Activated CD8-positive, alpha-beta T cell treated with anti-CD3 and anti-CD28 coated beads, Interleukin-2, amount 10 ng/mL, durations not matched to agents 7 days and 5 days (primary cell): ENCODE data around the gene IQCF2. TPM values are rescaled to one million over a fixed set of nuclear protein-coding genes. Genes with fewer than 3 reads are reported as not detected.
"Not testable (repeated sequence)": the region's sequence is repeated elsewhere in the genome, so short reads cannot be mapped to it uniquely, and the experiment has no call there.

Source experiments
- ATAC-seq: fragments of 150-1000 bp; cut with Tn5 transposase; one replicate; pipeline ENCODE4 v1.10.0; 2021; ENCODE audit warnings: moderate library complexity
- CTCF ChIA-PET: fragments of 350-600 bp; sonication (Branson Sonifier 250); formaldehyde crosslinking; loops from one replicate; lab custom pipeline; 2021; ENCODE audit warnings: antibody characterized with exemption; lab: Charles Lee
- POLR2A ChIA-PET: fragments of 350-600 bp; sonication (Branson Sonifier 250); formaldehyde crosslinking; loops from one replicate; lab custom pipeline; 2021; ENCODE audit warnings: antibody characterized with exemption; lab: Charles Lee
- DNase-seq: peaks from one replicate; pipeline ENCODE4 v3.0.0-alpha.2; 2020
- H3K27ac Mint-ChIP-seq: one replicate; pipeline ENCODE4 v1.8.0; 2021; ENCODE audit warnings: mild to moderate bottlenecking, mixed read lengths
- H3K27me3 Mint-ChIP-seq: one replicate; pipeline ENCODE4 v1.8.0; 2021; ENCODE audit warnings: low read depth, mixed read lengths
- H3K36me3 Mint-ChIP-seq: one replicate; pipeline ENCODE4 v1.8.0; 2021; ENCODE audit warnings: low read depth, mixed read lengths
- H3K4me1 Mint-ChIP-seq: one replicate; pipeline ENCODE4 v1.8.0; 2021; ENCODE audit warnings: low read depth, mixed read lengths
- H3K4me3 Mint-ChIP-seq: one replicate; pipeline ENCODE4 v1.8.0; 2021; ENCODE audit warnings: mild to moderate bottlenecking, mixed read lengths
- H3K9me3 Mint-ChIP-seq: one replicate; pipeline ENCODE4 v1.8.0; 2022; ENCODE audit warnings: mixed read lengths; ENCODE audit not compliant: insufficient read depth
- total RNA-seq, 2 experiments: library from RNA; stranded (reverse); gene quantifications; one replicate each; pipeline ENCODE4 v1.2.3, GENCODE V29; 2021

IQCF2 gene
- total RNA-seq, 2 experiments from 2014 or later = not detected

GRCh38 chr3:51836606-51837005 is 24.8 kb upstream of the IQCF2 start:
- DNase-seq = no peak
- POLR2A ChIA-PET = no interaction called here
- Mint-ChIP-seq H3K4me1 (no peaks in the 10 kb centered on the region), H3K4me3 (no peak overlapping the region), H3K36me3 (no peaks in the 10 kb centered on the region), H3K27ac (no peak overlapping the region), H3K27me3 (peaks cover 38% of the 10 kb centered on the region), H3K9me3 (peaks cover 7% of the 10 kb centered on the region)
- ATAC-seq = no peak
- CTCF ChIA-PET = no interaction called here

DNA sequence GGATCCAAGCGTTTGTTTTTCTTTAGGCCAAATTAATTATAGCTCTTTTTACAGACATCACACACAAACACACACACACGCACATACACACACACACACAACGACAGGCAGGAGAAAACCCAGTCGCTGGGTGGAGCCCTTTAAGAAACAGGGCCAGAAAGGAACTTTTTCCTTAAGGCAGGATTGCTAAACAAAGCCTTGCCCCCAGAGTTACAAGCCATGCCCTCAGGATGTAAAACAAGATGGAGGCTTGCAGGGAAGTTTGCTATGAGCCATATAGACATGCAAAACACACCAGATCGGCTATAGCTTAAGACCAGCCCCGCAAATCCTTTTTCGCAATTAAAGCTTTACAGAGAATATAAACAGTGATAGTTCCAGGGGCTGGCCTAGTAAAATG is 16.3 kb upstream of the IQCF2 start:
- CTCF ChIA-PET = no interaction called here
- Mint-ChIP-seq H3K4me1 (no peaks in the 10 kb centered on the region), H3K9me3 (peaks cover 12% of the 10 kb centered on the region), H3K4me3 (no peak overlapping the region), H3K36me3 (no peaks in the 10 kb centered on the region), H3K27me3 (peaks cover 50% of the 10 kb centered on the region), H3K27ac (no peak overlapping the region)
- POLR2A ChIA-PET = no interaction called here
- ATAC-seq (no peak), DNase-seq (no peak)

DNA sequence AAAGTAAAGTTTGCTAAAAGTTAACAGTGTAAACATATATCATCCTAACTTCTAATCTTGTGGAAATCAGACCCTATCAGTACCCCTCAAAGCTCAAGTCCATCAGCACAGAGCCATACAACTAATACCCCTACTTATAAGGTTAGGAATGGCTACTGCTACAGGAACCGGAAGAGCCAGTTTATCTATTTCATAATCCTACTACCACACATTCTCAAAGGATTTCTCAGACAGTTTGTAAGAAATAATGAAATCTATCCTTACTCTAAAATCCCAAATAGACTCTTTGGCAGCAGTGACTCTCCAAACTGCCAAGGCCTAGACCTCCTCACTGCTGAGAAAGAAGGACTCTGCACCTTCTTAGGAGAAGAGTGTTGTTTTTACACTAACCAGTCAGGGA is 6.0 kb upstream of the IQCF2 start:
- POLR2A ChIA-PET = interaction anchor here (0.6 kb wide), 1 partner anchor 53 kb away, joined by 3 read pairs; no protein-coding TSS in a partner anchor
- H3K36me3 Mint-ChIP-seq, H3K4me3 Mint-ChIP-seq, H3K27me3 Mint-ChIP-seq, DNase-seq, CTCF ChIA-PET, H3K4me1 Mint-ChIP-seq, H3K9me3 Mint-ChIP-seq, ATAC-seq, H3K27ac Mint-ChIP-seq: not testable (repeated sequence)

- H3K27me3 Mint-ChIP-seq = peaks cover 30% of the 10 kb centered on the region
- no peaks in the 10 kb centered on the region for H3K4me1 Mint-ChIP-seq
- ATAC-seq (no peak), DNase-seq (no peak)
- no peaks in the 10 kb centered on the region for H3K9me3 Mint-ChIP-seq
- ChIA-PET POLR2A (no interaction called here), CTCF (no interaction called here)
- no peak overlapping the region for H3K4me3 Mint-ChIP-seq
- H3K36me3 Mint-ChIP-seq = no peaks in the 10 kb centered on the region
- H3K27ac Mint-ChIP-seq = no peak overlapping the region
Observed at GRCh38 chr3:51862886-51863285, 1.5 kb downstream of the IQCF2 start.

DNA sequence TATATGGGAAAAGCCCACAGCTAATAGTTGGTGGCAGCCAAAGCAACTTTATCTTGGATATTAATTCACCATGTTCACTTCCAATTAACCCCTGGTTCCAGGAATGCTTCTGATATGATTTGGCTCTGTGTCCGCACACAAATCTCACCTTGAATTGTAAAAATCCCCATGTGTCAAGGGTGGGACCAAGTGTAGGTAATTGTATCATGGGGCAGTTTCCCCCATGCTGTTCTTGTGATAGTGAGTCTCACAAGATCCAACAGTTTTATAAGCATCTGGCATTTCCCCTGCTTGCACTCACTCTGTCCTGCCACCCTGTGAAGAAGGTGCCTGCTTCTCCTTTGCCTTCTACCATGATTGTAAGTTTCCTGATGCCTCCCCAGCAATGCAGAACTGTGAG is 7.5 kb downstream of the IQCF2 start:
- CTCF ChIA-PET, POLR2A ChIA-PET, H3K4me3 Mint-ChIP-seq, ATAC-seq, H3K4me1 Mint-ChIP-seq, H3K9me3 Mint-ChIP-seq, H3K27ac Mint-ChIP-seq, H3K36me3 Mint-ChIP-seq, DNase-seq: not testable (repeated sequence)
- peaks cover 23% of the 10 kb centered on the region for H3K27me3 Mint-ChIP-seq

DNA sequence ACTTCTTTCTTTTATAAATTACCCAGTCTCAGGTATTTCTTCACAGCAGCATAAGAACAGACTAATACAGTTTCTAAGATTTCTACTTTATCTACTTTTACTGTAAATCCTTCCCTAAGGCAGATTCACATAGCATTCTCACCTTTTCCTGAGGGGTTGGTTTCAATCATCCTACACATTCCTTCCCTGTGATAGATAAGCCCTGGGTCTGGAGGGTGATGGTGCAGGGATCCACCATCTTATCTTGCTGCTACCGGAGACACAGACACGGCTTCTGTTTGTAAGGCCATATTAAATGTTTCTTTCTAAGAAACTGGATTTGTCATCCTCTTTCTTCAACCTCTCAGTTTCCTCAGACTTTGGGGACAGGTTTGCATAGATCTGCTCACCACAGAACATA is 7.9 kb downstream of the IQCF2 start:
- Mint-ChIP-seq H3K9me3 (no peaks in the 10 kb centered on the region), H3K4me1 (no peaks in the 10 kb centered on the region), H3K36me3 (no peaks in the 10 kb centered on the region), H3K27ac (no peak overlapping the region), H3K4me3 (no peak overlapping the region), H3K27me3 (peaks cover 22% of the 10 kb centered on the region)
- ChIA-PET POLR2A (no interaction called here), CTCF (no interaction called here)
- DNase-seq = no peak
- ATAC-seq = no peak

DNA sequence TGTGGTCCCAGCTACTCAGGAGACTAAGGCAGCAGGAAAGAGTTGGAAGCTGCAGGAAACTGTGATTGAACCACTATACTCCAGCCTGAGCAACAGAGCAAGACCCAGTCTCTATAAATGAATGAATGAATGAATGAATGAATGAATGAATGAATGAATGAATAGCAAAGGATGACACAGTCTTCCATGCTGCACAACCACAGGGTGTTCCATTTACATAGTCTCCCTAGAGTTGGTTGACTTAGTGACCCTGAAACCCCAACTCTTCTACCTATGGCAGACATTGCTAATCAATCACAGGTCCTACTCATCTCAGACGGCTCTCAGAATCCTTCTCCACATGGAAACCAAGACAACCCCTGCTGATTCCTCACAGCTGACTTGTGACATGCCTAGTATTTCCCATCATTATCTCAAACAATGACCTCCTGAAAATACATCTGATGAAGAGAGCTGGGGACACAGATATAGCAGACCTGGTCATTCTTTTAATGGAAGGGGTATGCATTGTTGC is 11.9 kb downstream of the IQCF2 start:
- Mint-ChIP-seq H3K4me3 (no peak overlapping the region), H3K36me3 (no peaks in the 10 kb centered on the region), H3K9me3 (no peaks in the 10 kb centered on the region), H3K27me3 (peaks cover 24% of the 10 kb centered on the region), H3K4me1 (no peaks in the 10 kb centered on the region), H3K27ac (no peak overlapping the region)
- DNase-seq (no peak), ATAC-seq (no peak)
- ChIA-PET CTCF (no interaction called here), POLR2A (no interaction called here)

DNA sequence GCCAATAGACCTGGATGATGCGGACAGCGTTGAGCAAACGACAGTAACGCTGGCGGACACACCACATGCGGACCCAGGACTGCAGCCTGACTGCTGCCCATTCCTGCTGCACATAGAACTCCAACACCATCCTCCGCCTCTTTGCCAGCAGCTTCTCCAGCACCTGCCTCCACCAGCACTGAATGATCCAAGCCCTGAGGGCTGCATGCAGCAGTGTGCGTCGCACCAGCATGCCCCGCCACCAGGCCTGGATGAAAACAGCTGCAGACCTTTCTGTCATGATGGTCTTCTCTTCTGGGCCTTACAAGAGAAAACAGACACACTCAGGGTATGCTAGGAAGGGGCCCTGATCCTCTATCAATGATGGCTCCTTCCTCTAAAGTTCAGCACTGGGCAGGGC is 12.5 kb downstream of the IQCF2 start:
- H3K36me3 Mint-ChIP-seq = no peaks in the 10 kb centered on the region
- CTCF ChIA-PET = no interaction called here
- DNase-seq (no peak), ATAC-seq (no peak)
- no peak overlapping the region for H3K4me3 Mint-ChIP-seq
- H3K27ac Mint-ChIP-seq = no peak overlapping the region
- no peaks in the 10 kb centered on the region for H3K4me1 Mint-ChIP-seq
- POLR2A ChIA-PET = no interaction called here
- peaks cover 19% of the 10 kb centered on the region for H3K27me3 Mint-ChIP-seq
- no peaks in the 10 kb centered on the region for H3K9me3 Mint-ChIP-seq

DNA sequence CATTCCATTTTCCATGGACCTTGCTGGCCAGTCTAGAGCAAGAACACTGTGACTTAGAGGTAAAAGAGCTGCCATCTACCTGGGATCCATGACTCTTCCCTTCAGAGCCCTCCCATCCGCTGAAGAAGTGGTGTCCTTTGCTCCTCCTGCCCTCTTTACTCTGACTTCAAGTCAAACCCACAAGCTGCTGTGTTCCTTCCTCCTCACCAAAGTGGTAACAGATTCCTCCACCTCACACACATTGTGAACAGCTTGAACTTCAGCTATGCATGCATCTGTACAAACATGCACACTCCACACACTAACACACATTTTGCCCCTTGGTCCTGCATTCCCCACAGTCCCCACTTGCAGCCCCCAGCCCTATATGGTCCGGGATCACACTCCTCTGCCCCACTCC is 13.0 kb downstream of the IQCF2 start:
- Mint-ChIP-seq H3K27me3 (peaks cover 15% of the 10 kb centered on the region), H3K4me3 (no peak overlapping the region), H3K27ac (no peak overlapping the region), H3K36me3 (no peaks in the 10 kb centered on the region), H3K9me3 (no peaks in the 10 kb centered on the region), H3K4me1 (no peaks in the 10 kb centered on the region)
- no peak for ATAC-seq
- no peak for DNase-seq
- POLR2A ChIA-PET = no interaction called here
- CTCF ChIA-PET = no interaction called here

- no peaks in the 10 kb centered on the region for H3K4me1 Mint-ChIP-seq
- peaks cover 14% of the 10 kb centered on the region for H3K27me3 Mint-ChIP-seq
- no peak overlapping the region for H3K4me3 Mint-ChIP-seq
- no peaks in the 10 kb centered on the region for H3K9me3 Mint-ChIP-seq
- ATAC-seq (no peak), DNase-seq (no peak)
- H3K36me3 Mint-ChIP-seq = no peaks in the 10 kb centered on the region
- ChIA-PET CTCF (no interaction called here), POLR2A (no interaction called here)
- no peak overlapping the region for H3K27ac Mint-ChIP-seq
Observed at GRCh38 chr3:51874889-51875288, 13.5 kb downstream of the IQCF2 start.

DNA sequence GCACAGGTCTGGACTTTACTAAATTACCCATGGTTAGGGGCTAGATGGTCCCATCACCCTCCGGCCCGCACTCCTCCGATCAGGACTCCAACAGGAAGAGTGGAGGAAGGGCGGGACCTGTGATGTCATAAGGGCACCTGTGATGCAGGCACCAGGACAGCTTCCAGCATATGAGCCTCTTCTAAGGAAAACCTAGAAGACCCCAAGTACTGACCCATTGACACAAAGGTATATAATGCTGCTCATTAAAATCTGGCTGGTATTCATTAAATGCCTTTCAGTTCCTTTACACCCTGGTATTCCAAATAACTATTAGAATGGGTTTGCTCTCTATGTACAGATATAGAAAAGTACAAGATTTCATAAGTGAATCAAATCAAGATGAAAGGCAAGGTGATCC is 14.1 kb downstream of the IQCF2 start, which contains the start of gene IQCF5:
Gene IQCF5 (minus strand): TSS at position 101 of the 400 bp plus-strand sequence. CDS start 70 bp downstream, at position 31.
- H3K4me3 Mint-ChIP-seq = no peak within 1 kb of the TSS
- CTCF ChIA-PET = no interaction called here

DNA sequence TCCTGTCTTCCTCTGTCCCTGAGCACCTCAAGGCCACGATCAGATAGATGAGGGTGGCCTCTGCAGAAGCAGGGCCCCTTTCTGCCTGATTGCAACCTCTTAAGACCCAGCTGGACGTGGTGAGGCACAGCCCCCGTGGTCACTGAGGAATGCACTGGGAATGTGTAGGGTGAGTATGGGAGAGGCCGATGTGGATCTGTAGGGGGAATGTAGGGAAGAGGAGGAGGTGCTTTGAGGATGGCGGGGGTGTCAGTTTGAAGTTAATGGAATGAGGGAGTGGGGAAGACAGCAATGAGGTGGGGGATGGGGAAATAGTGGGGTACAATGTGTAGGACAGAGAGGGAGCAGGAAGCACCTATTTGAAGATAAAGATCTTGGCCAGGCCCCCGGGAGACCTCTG is 14.8 kb downstream of the IQCF2 start:
- H3K9me3 Mint-ChIP-seq = no peaks in the 10 kb centered on the region
- H3K27ac Mint-ChIP-seq = no peak overlapping the region
- ChIA-PET POLR2A (no interaction called here), CTCF (no interaction called here)
- no peaks in the 10 kb centered on the region for H3K4me1 Mint-ChIP-seq
- ATAC-seq (no peak), DNase-seq (no peak)
- peaks cover 19% of the 10 kb centered on the region for H3K27me3 Mint-ChIP-seq
- H3K4me3 Mint-ChIP-seq = no peak overlapping the region
- no peaks in the 10 kb centered on the region for H3K36me3 Mint-ChIP-seq

More for the DNA sequence above, 14.1 kb downstream of the IQCF2 start, which contains the start of gene IQCF5:
- POLR2A ChIA-PET = no interaction called here
- Mint-ChIP-seq H3K36me3 (no peaks in the 10 kb centered on the region), H3K9me3 (no peaks in the 10 kb centered on the region), H3K4me1 (no peaks in the 10 kb centered on the region), H3K27ac (no peak within 1 kb of the TSS), H3K27me3 (peaks cover 18% of the 10 kb centered on the region)
- DNase-seq (no peak), ATAC-seq (no peak)

GRCh38 chr3:51879937-51880336 is 18.5 kb downstream of the IQCF2 start:
- POLR2A ChIA-PET = no interaction called here
- H3K27ac Mint-ChIP-seq = no peak overlapping the region
- no peak for ATAC-seq
- peaks cover 33% of the 10 kb centered on the region for H3K27me3 Mint-ChIP-seq
- no peak for DNase-seq
- no peak overlapping the region for H3K4me3 Mint-ChIP-seq
- CTCF ChIA-PET = no interaction called here
- no peaks in the 10 kb centered on the region for H3K4me1 Mint-ChIP-seq
- H3K36me3 Mint-ChIP-seq = no peaks in the 10 kb centered on the region
- no peaks in the 10 kb centered on the region for H3K9me3 Mint-ChIP-seq
